ENCODE results near the gene LOC128125822.

The LOC128125822 gene

DNA sequence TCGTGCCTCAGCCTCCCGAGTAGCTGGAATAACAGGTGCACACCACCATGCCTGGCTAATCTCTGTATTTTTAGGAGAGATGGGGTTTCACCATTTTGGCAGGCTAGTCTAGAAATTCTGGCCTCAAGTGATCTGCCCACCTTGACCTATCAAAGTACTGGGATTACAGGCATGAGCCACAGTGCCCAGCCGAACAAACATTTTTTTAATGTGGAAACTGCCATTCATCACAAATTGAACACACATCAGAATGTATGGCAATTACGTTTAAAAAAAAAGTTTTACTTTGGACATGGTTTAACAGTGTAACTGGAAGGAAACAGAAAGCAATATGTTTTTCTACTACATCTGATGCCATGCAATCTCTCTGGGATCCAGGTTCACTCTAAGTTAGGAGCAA lies 38.3 kb upstream of the LOC128125822 start:
- Histone ChIP-seq H3K4me1 (ENCODE audit: control insufficient read depth, insufficient read depth, low read length) (no peaks in the 10 kb centered on the region), H3K27ac (ENCODE audit: low read length) (no peak overlapping the region), H3K9me3 (ENCODE audit: control insufficient read depth, insufficient read depth, low read depth, low read length) (no peaks in the 10 kb centered on the region), H3K27me3 (ENCODE audit: control insufficient read depth, insufficient read depth, low read length) (no peaks in the 10 kb centered on the region), H3K4me3 (ENCODE audit: low read depth in 2 of 2, low read length in 2 of 2) (no peak overlapping the region), H3K36me3 (ENCODE audit: control insufficient read depth, insufficient read depth, low read length) (no peaks in the 10 kb centered on the region)
- POLR2A ChIA-PET = no interaction called here
- in situ Hi-C loops (cut with HindIII; ENCODE audit: low pct_unique_long_range_greater_than_20kb, low sequenced_read_pairs) (no loop called here), intact Hi-C loops (cut with micrococcal nuclease; ENCODE audit: unreplicated experiment) (no loop called here)
- ATAC-seq (no peak), DNase-seq (ENCODE audit: low read depth, low spot score) (no peak)
- BruUV-seq (replicated peaks) = no TSS peak
- CTCF ChIA-PET = no interaction called here
- TF ChIP-seq, protein P1, sequence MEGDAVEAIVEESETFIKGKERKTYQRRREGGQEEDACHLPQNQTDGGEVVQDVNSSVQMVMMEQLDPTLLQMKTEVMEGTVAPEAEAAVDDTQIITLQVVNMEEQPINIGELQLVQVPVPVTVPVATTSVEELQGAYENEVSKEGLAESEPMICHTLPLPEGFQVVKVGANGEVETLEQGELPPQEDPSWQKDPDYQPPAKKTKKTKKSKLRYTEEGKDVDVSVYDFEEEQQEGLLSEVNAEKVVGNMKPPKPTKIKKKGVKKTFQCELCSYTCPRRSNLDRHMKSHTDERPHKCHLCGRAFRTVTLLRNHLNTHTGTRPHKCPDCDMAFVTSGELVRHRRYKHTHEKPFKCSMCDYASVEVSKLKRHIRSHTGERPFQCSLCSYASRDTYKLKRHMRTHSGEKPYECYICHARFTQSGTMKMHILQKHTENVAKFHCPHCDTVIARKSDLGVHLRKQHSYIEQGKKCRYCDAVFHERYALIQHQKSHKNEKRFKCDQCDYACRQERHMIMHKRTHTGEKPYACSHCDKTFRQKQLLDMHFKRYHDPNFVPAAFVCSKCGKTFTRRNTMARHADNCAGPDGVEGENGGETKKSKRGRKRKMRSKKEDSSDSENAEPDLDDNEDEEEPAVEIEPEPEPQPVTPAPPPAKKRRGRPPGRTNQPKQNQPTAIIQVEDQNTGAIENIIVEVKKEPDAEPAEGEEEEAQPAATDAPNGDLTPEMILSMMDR (IDR thresholded peaks at IDR 0.05) = no peak
- no peak for TF ChIP-seq POLR2AphosphoS5 (IDR thresholded peaks at IDR 0.05; ENCODE audit: low read depth, low read length)
- TF ChIP-seq, protein P2, sequence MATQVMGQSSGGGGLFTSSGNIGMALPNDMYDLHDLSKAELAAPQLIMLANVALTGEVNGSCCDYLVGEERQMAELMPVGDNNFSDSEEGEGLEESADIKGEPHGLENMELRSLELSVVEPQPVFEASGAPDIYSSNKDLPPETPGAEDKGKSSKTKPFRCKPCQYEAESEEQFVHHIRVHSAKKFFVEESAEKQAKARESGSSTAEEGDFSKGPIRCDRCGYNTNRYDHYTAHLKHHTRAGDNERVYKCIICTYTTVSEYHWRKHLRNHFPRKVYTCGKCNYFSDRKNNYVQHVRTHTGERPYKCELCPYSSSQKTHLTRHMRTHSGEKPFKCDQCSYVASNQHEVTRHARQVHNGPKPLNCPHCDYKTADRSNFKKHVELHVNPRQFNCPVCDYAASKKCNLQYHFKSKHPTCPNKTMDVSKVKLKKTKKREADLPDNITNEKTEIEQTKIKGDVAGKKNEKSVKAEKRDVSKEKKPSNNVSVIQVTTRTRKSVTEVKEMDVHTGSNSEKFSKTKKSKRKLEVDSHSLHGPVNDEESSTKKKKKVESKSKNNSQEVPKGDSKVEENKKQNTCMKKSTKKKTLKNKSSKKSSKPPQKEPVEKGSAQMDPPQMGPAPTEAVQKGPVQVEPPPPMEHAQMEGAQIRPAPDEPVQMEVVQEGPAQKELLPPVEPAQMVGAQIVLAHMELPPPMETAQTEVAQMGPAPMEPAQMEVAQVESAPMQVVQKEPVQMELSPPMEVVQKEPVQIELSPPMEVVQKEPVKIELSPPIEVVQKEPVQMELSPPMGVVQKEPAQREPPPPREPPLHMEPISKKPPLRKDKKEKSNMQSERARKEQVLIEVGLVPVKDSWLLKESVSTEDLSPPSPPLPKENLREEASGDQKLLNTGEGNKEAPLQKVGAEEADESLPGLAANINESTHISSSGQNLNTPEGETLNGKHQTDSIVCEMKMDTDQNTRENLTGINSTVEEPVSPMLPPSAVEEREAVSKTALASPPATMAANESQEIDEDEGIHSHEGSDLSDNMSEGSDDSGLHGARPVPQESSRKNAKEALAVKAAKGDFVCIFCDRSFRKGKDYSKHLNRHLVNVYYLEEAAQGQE (IDR thresholded peaks at IDR 0.05; ENCODE audit: insufficient read depth in 1 of 2, low read depth in 2 of 2, low read length in 1 of 2) = no peak
- no peak for TF ChIP-seq TCF7L2 (IDR thresholded peaks at IDR 0.05; ENCODE audit: low read depth, low read length)
- TF ChIP-seq SIN3A (IDR thresholded peaks at IDR 0.05; ENCODE audit: borderline replicate concordance, insufficient read depth, low read depth, low read length) = no peak

DNA sequence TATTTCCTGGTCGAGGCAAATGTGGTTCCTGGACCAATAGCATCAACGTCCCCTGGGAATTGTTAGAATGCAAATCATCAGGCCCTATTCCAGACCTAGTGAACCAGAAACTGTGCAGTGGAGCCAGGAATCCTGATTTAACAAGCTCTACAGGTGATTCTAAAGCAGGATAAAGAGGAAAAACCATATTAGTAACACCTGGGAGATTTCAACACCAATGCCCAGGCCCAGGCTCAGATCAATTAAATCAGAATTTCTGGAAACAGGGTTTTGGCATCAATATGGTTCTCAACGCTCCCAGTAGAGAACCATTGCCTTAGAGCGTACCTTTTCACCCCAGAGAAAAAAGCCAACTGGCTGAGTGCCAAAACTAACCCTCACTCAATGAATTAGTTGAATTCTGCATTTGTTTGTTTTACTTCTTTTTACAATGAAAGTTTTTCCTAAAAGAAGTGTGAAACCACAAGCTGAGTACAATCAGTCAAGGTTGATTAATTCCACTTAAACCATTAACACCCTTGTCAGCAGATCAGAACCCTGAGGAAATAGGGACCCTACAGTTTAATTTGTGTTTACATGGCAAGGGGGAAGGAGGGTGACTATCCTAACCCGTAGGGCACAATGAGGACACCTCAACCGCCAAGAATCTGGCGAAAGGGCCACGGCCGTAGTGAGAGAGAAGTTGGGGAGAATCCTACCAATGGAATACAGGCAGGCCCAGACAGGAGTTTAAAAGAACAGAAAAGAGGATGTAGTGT lies 34.9 kb upstream of the LOC128125822 start:
- TF ChIP-seq, protein P2 (IDR thresholded peaks at IDR 0.05; ENCODE audit: insufficient read depth in 1 of 2, low read depth in 2 of 2, low read length in 1 of 2) = no peak
- in situ Hi-C loops (cut with HindIII; ENCODE audit: low pct_unique_long_range_greater_than_20kb, low sequenced_read_pairs) (no loop called here), intact Hi-C loops (cut with micrococcal nuclease; ENCODE audit: unreplicated experiment) (no loop called here)
- no TSS peak for BruUV-seq (replicated peaks)
- ATAC-seq = no peak
- Histone ChIP-seq H3K4me3 (ENCODE audit: low read depth in 2 of 2, low read length in 2 of 2) (no peak overlapping the region), H3K4me1 (ENCODE audit: control insufficient read depth, insufficient read depth, low read length) (no peaks in the 10 kb centered on the region), H3K9me3 (ENCODE audit: control insufficient read depth, insufficient read depth, low read depth, low read length) (no peaks in the 10 kb centered on the region), H3K27me3 (ENCODE audit: control insufficient read depth, insufficient read depth, low read length) (no peaks in the 10 kb centered on the region), H3K27ac (ENCODE audit: low read length) (no peak overlapping the region), H3K36me3 (ENCODE audit: control insufficient read depth, insufficient read depth, low read length) (no peaks in the 10 kb centered on the region)
- DNase-seq (ENCODE audit: low read depth, low spot score) = no peak
- ChIA-PET CTCF (no interaction called here), POLR2A (no interaction called here)
